D721Med (cell line): ENCODE results near the gene CLIC6.

Experiments used
- DNase-seq: peaks from one replicate; pipeline ENCODE4 v3.0.0; 2011; ENCODE audit warnings: low spot score; ENCODE audit not compliant: insufficient read length
- FAIRE-seq: peaks from 2 replicates; lab custom pipeline; 2011; peaks lifted over from hg19 to GRCh38; lab: Jason Lieb, UNC
- TF ChIP-seq, protein P1 (sequence below): IDR thresholded peaks from 2 replicates; pipeline ENCODE4 v1.5.1; 2012; ENCODE audit warnings: mild to moderate bottlenecking, control low read depth; ENCODE audit not compliant: insufficient read depth; ENCODE audit errors: missing control alignments

Gene CLIC6

DNA sequence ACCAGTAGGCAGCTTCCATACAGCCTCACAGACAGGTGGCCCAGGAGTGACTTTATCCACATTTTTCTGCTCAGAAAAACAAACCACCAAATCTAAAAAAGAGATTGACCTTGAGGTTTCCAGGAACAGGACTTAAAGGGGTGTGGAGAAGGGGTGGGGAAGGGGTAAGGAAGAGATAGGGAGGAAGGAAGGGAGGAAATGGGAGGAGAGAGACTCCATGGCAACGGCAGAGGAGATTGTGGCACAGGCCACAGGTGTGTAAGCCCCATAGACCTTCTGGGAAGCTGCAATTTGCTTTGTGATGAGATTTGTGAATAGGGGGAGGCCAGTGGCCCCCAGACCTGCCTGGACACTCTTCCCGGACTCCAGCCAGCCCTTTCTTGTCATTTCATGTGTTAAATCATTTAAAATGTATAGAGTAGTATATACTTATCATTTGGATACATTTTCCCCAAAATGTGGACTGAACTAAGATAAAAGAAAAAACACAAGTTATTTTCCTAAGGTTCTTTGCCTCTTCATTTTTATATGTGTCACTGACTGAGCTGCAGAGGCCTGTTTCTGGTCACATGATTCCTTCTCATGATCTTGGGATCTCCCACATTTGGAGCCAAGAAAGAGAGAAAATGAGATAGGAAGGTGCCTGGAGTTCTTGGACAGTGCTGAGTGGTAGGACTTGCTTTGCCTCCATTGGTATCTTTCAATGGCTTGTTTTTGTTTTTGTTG lies 55.5 kb downstream of the CLIC6 start:
- no peak for DNase-seq
- FAIRE-seq: no peak
- TF ChIP-seq, protein P1, sequence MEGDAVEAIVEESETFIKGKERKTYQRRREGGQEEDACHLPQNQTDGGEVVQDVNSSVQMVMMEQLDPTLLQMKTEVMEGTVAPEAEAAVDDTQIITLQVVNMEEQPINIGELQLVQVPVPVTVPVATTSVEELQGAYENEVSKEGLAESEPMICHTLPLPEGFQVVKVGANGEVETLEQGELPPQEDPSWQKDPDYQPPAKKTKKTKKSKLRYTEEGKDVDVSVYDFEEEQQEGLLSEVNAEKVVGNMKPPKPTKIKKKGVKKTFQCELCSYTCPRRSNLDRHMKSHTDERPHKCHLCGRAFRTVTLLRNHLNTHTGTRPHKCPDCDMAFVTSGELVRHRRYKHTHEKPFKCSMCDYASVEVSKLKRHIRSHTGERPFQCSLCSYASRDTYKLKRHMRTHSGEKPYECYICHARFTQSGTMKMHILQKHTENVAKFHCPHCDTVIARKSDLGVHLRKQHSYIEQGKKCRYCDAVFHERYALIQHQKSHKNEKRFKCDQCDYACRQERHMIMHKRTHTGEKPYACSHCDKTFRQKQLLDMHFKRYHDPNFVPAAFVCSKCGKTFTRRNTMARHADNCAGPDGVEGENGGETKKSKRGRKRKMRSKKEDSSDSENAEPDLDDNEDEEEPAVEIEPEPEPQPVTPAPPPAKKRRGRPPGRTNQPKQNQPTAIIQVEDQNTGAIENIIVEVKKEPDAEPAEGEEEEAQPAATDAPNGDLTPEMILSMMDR: no peak

DNA sequence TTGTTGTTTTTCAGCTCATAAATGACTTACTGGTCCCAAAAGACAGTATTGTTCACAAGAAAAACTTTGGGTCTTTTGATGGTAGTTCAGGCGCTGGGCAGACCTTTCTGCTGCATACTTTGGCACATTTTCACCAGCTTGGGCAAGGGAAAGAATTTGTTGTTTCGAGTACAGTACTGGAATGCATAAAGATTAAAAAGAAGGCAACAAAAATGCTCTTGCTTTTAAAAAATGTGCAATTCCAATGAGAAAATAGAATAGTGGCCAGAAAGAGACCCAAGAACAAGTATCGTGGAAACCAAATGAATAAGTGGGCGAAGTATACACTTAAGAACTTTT lies 56.0 kb downstream of the CLIC6 start:
- DNase-seq: no peak
- TF ChIP-seq, protein P1: no peak
- FAIRE-seq: no peak

DNA sequence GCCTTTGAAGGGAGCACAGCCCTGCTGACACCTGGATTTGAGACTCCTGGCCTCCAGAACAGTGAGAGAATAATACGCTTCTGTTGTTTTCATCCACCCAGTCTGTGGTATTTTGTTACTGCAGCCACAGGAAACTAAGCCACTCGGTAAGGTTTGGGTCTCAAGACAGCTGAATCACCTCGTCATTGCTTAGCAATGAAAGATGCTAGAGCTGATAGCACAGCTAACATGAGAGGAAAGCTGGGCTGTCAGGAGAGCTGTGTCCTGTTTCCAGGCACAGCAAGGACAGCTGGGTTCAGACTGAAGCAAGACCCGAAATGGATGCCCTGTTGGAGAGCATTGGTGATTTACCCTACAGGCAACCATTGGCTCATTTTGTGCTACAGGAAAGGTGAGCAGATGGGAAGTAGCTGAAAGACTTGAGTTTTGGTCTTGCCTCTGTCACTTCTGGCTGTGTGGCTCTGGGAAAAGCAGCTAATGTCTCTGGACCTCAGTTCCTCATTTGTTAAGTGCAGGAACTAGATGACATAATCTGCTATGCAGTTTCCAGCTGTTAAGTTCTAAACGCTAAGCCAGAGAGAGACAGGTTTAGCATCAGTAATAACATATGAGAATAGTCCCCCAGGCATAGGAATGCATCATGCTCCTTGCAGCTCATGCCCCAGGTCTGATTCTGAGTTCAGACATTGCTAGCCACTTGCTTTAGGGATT lies 58.0 kb downstream of the CLIC6 start:
- no peak for DNase-seq
- FAIRE-seq: no peak

DNA sequence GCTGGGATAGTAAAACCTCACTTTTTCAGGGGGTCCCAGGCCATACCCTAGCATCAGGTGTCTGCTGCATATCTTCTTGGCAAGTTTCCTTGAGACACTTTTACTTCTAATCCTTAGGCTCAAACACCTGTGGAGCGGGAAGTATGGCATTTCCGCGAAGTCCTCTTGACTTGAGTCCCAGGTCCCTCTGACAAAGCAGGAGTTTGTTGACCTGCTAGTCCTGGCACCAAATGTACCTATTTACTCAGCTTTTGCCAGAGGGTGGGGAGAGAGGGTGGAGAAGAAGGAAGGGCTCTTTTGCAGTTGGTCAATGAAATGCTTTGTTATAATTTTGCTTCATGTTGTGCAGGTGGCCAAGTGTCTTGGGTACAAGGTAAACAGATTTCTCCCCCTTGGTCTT lies 59.7 kb downstream of the CLIC6 start:
- DNase-seq (no peak), FAIRE-seq (no peak)
- TF ChIP-seq, protein P1: no peak

More for the DNA sequence above, 58.0 kb downstream of the CLIC6 start:
- TF ChIP-seq, protein P1: no peak

DNA sequence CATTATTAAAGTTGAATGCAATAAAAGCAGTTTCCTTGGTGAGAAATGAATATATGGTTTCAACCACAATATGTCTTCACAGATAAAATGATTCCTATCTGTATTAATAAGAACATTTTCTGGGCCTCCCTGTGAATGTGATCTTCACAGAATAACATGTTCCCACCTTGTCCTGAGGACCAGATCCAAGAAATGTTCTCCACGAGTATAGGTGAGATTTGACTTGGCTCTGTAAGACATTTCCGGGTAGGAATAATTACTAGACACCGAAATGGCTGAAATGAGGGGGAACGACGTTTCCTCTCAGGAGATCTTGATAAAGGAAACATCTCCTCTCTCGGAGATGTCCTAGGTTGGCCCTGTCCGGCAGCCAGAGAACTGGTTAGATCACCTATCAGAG lies 61.4 kb downstream of the CLIC6 start:
- TF ChIP-seq, protein P1: no peak
- no peak for DNase-seq
- FAIRE-seq: no peak

- DNase-seq (no peak), FAIRE-seq (no peak)
- TF ChIP-seq, protein P1: no peak
These were observed 62.1 kb downstream of the CLIC6 start for GRCh38 chr21:34730756-34731445.
